Neural progenitor cell (in vitro differentiated cells): ENCODE measurements around the gene ABL1.

Experiments used
- EZH2 ChIP-seq: fragments of 200-600 bp; sonication (generic); IDR thresholded peaks from 2 replicates; pipeline ENCODE4 v1.6.1; 2017; ENCODE audit warnings: antibody characterized with exemption, mild to moderate bottlenecking, moderate library complexity
- EZH2phosphoT487 ChIP-seq: fragments of 200-600 bp; sonication (generic); IDR thresholded peaks from 2 replicates; pipeline ENCODE4 v1.6.1; 2017; ENCODE audit warnings: antibody characterized with exemption
- TF ChIP-seq, protein P1 (sequence below): fragments of 200-600 bp; sonication (generic); IDR thresholded peaks from 2 replicates; pipeline ENCODE4 v1.5.1; 2017; ENCODE audit warnings: antibody characterized with exemption, mild to moderate bottlenecking

DNA sequence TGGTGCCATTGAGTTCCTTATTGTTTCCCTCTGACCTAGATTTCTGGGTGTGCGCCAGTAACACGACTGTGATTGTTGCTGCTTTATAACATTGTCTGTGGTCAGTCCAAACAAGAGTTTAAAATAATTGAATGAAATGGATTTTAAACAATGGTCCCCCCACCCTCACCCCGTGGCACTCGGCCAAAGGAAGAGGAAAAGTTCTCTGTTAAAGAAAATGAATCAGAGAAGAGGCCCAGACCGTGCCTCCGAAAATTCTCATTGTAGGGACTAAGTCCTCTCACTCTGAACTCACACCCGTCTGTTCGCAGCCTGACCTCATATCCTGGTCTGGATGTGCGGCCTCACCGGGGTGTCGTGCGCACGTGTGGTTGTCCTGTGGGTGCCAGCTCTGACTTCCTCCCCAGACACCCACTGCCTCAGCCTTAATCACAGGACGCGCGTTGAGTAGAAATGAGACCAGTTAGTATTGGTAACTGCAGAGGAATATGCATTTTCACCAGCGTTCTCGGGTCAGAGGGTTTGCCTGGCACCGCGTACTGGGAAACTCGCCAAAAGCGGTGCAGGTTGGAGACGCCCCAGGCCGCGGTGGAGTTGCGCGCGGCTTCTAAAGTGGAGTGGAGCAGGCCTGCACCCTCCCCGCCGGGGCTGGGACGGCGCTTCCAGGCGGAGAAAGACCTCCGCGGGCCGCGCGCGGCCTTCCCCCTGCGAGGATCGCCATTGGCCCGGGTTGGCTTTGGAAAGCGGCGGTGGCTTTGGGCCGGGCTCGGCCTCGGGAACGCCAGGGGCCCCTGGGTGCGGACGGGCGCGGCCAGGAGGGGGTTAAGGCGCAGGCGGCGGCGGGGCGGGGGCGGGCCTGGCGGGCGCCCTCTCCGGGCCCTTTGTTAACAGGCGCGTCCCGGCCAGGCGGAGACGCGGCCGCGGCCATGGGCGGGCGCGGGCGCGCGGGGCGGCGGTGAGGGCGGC, at the start of gene ABL1:
- TF ChIP-seq, protein P1, sequence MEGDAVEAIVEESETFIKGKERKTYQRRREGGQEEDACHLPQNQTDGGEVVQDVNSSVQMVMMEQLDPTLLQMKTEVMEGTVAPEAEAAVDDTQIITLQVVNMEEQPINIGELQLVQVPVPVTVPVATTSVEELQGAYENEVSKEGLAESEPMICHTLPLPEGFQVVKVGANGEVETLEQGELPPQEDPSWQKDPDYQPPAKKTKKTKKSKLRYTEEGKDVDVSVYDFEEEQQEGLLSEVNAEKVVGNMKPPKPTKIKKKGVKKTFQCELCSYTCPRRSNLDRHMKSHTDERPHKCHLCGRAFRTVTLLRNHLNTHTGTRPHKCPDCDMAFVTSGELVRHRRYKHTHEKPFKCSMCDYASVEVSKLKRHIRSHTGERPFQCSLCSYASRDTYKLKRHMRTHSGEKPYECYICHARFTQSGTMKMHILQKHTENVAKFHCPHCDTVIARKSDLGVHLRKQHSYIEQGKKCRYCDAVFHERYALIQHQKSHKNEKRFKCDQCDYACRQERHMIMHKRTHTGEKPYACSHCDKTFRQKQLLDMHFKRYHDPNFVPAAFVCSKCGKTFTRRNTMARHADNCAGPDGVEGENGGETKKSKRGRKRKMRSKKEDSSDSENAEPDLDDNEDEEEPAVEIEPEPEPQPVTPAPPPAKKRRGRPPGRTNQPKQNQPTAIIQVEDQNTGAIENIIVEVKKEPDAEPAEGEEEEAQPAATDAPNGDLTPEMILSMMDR: peak; percentile 6
- TF ChIP-seq EZH2 (peak; percentile 35), EZH2phosphoT487 (no peak)
